MCF 10A (cell line): ENCODE measurements around the gene UGT1A10. TPM values are rescaled to one million over a fixed set of nuclear protein-coding genes. Genes with fewer than 3 reads are reported as not detected.
"Not testable (repeated sequence)": the region's sequence is repeated elsewhere in the genome, so short reads cannot be mapped to it uniquely, and the experiment has no call there.

Experiments
- BruUV-seq: library from RNA; stranded (reverse); fragments of 400-500 nt; replicated peaks from 2 replicates; lab custom pipeline; 2021; lab: Mats Ljungman, UMichigan
- CTCF ChIA-PET: fragments of 300-600 bp; sonication (Branson Sonifier 250); formaldehyde crosslinking; extraction: SDS; loops from one replicate; lab custom pipeline; 2021; ENCODE audit warnings: antibody characterized with exemption, inconsistent platforms; lab: Yijun Ruan, JAX
- POLR2A ChIA-PET: fragments of 300-600, 350-650 bp; sonication (Branson Sonifier 250); formaldehyde crosslinking; extraction: SDS; loops from one replicate; lab custom pipeline; 2020; ENCODE audit warnings: antibody characterized with exemption, inconsistent platforms; lab: Yijun Ruan, JAX
- DNase-seq: peaks from one replicate; pipeline ENCODE4 v3.0.0-alpha.2; 2018; ENCODE audit not compliant: unreplicated experiment
- H3K27ac Mint-ChIP-seq: one replicate; pipeline ENCODE4 v1.8.0; 2022; ENCODE audit warnings: mild to moderate bottlenecking, low read depth, mixed read lengths; ENCODE audit not compliant: unreplicated experiment
- H3K27me3 Mint-ChIP-seq: one replicate; pipeline ENCODE4 v1.8.0; 2022; ENCODE audit warnings: mixed read lengths; ENCODE audit not compliant: insufficient read depth, unreplicated experiment
- H3K36me3 Mint-ChIP-seq: one replicate; pipeline ENCODE4 v1.8.0; 2022; ENCODE audit warnings: mild to moderate bottlenecking, moderate library complexity, mixed read lengths; ENCODE audit not compliant: insufficient read depth, unreplicated experiment
- H3K4me1 Mint-ChIP-seq: one replicate; pipeline ENCODE4 v1.8.0; 2022; ENCODE audit warnings: mixed read lengths; ENCODE audit not compliant: insufficient read depth, unreplicated experiment
- H3K4me3 Mint-ChIP-seq: one replicate; pipeline ENCODE4 v1.8.0; 2022; ENCODE audit warnings: mild to moderate bottlenecking, moderate library complexity, mixed read lengths; ENCODE audit not compliant: unreplicated experiment
- H3K9me3 Mint-ChIP-seq: one replicate; pipeline ENCODE4 v1.8.0; 2022; ENCODE audit warnings: mixed read lengths; ENCODE audit not compliant: unreplicated experiment
- intact Hi-C: fragments of 100-400 bp; cut with micrococcal nuclease; formaldehyde crosslinking; loops from 2 replicates; pipeline ENCODE4 v1.14.1; 2022
- total RNA-seq: library from RNA; stranded (reverse); gene quantifications from 2 replicates; pipeline ENCODE4 v1.2.3, GENCODE V29; 2022
- TF ChIP-seq, protein P1 (sequence below): fragments of 200-600 bp; IDR thresholded peaks from one replicate; pipeline ENCODE4 v1.8.0; 2022; ENCODE audit warnings: antibody characterized with exemption, mild to moderate bottlenecking; ENCODE audit not compliant: unreplicated experiment

The UGT1A10 gene
- total RNA-seq, 1 experiment from 2014 or later: not detected

- Mint-ChIP-seq H3K27ac (no peak overlapping the region), H3K4me3 (no peak overlapping the region), H3K27me3 (no peaks in the 10 kb centered on the region), H3K36me3 (no peaks in the 10 kb centered on the region), H3K9me3 (peaks cover 7% of the 10 kb centered on the region), H3K4me1 (no peaks in the 10 kb centered on the region)
- POLR2A ChIA-PET: no interaction called here
- intact Hi-C loops: no loop called here
- CTCF ChIA-PET: no interaction called here
- DNase-seq: no peak
- TF ChIP-seq, protein P1, sequence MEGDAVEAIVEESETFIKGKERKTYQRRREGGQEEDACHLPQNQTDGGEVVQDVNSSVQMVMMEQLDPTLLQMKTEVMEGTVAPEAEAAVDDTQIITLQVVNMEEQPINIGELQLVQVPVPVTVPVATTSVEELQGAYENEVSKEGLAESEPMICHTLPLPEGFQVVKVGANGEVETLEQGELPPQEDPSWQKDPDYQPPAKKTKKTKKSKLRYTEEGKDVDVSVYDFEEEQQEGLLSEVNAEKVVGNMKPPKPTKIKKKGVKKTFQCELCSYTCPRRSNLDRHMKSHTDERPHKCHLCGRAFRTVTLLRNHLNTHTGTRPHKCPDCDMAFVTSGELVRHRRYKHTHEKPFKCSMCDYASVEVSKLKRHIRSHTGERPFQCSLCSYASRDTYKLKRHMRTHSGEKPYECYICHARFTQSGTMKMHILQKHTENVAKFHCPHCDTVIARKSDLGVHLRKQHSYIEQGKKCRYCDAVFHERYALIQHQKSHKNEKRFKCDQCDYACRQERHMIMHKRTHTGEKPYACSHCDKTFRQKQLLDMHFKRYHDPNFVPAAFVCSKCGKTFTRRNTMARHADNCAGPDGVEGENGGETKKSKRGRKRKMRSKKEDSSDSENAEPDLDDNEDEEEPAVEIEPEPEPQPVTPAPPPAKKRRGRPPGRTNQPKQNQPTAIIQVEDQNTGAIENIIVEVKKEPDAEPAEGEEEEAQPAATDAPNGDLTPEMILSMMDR: no peak
- BruUV-seq: no TSS peak
Measured at GRCh38 chr2:233650981-233651380, 14.7 kb downstream of the UGT1A10 start.

DNA sequence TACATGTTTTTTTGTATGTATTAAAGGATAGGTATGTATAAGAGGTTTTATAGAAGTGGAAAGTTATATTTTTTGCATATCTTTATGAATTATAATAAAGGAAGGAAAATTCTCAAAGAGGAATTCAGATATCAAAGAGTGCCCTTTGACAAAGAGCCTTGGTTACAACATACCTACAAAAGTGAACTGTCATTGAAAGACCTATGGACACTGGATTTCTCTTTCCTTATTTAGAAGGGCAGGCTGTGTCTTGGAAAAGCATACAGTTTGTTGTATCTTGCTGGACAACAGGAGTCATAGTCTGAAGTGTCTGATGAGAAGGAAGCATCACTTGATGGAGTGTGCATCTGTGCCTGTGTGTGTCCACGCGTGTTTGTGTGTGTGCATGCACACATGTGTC lies 15.2 kb downstream of the UGT1A10 start:
- CTCF ChIA-PET: interaction anchor here (0.6 kb wide), 1 partner anchor 24 kb away, joined by 3 read pairs; no protein-coding TSS in a partner anchor
- DNase-seq: no peak

GRCh38 chr2:233654501-233654900 lies 18.3 kb downstream of the UGT1A10 start:
- Mint-ChIP-seq H3K4me3 (no peak overlapping the region), H3K9me3 (no peaks in the 10 kb centered on the region), H3K27me3 (peaks cover 14% of the 10 kb centered on the region), H3K4me1 (no peaks in the 10 kb centered on the region), H3K27ac (no peak overlapping the region), H3K36me3 (no peaks in the 10 kb centered on the region)
- no TSS peak for BruUV-seq
- DNase-seq: no peak
- CTCF ChIA-PET: no interaction called here
- POLR2A ChIA-PET: interaction anchor here (0.6 kb wide), 1 partner anchor 59 kb away, joined by 3 read pairs; no protein-coding TSS in a partner anchor
- TF ChIP-seq, protein P1: no peak
- intact Hi-C loops: no loop called here

More for the DNA sequence above, 15.2 kb downstream of the UGT1A10 start:
- Mint-ChIP-seq H3K4me1 (no peaks in the 10 kb centered on the region), H3K27ac (no peak overlapping the region), H3K9me3 (peaks cover 4% of the 10 kb centered on the region), H3K4me3 (no peak overlapping the region), H3K27me3 (no peaks in the 10 kb centered on the region), H3K36me3 (no peaks in the 10 kb centered on the region)
- POLR2A ChIA-PET: no interaction called here
- intact Hi-C loops: no loop called here
- TF ChIP-seq, protein P1: no peak
- BruUV-seq: no TSS peak

DNA sequence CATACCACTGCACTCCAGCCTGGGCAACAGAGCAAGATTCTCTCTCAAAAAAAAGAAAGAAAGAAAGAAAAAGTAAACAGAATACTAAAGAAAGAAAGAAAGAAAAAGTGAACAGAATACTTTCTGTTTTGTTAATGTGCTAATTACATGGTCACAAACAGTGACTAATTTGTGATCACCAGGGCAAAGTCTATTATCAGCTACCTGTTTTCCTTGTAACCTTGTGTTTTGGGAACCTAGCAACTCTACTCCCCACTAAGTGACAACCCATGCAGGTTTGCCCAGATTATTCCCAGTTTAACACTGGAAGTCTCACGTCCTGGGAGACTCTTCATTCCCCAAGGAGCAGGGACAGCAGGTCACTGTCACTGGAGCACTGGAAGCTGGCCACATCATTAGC lies 18.8 kb downstream of the UGT1A10 start:
- no peak for DNase-seq
- ChIA-PET CTCF (no interaction called here), POLR2A (no interaction called here)
- peaks cover 19% of the 10 kb centered on the region for H3K27me3 Mint-ChIP-seq
- TF ChIP-seq, protein P1: no peak
- H3K36me3 Mint-ChIP-seq: no peaks in the 10 kb centered on the region
- BruUV-seq: no TSS peak
- no peak overlapping the region for H3K27ac Mint-ChIP-seq
- H3K4me3 Mint-ChIP-seq: no peak overlapping the region
- intact Hi-C loops: no loop called here
- H3K4me1 Mint-ChIP-seq: no peaks in the 10 kb centered on the region
- no peaks in the 10 kb centered on the region for H3K9me3 Mint-ChIP-seq

- H3K9me3 Mint-ChIP-seq, CTCF ChIA-PET, H3K4me3 Mint-ChIP-seq, DNase-seq, H3K36me3 Mint-ChIP-seq, H3K4me1 Mint-ChIP-seq, POLR2A ChIA-PET, BruUV-seq, intact Hi-C loops, H3K27ac Mint-ChIP-seq: not testable (repeated sequence)
- peaks cover 23% of the 10 kb centered on the region for H3K27me3 Mint-ChIP-seq
Measured at GRCh38 chr2:233655943-233656342, 19.7 kb downstream of the UGT1A10 start.
